T-helper 1 cell (primary cell): ENCODE data around the gene KRTAP13-2.
A peak's percentile ranks its signal among the peaks of the same experiment; 100 is the strongest.

Experiments
- DNase-seq, 5 donors: peaks; one replicate each; pipeline ENCODE4 v3.0.0-alpha.2; 2012 to 2020
- total RNA-seq, 4 donors: gene quantifications; one replicate each; lab custom pipeline; 2026; lab: John Stamatoyannopoulos, UW

KRTAP13-2 gene
- 0 reads per million in 4 donors for total RNA-seq

DNA sequence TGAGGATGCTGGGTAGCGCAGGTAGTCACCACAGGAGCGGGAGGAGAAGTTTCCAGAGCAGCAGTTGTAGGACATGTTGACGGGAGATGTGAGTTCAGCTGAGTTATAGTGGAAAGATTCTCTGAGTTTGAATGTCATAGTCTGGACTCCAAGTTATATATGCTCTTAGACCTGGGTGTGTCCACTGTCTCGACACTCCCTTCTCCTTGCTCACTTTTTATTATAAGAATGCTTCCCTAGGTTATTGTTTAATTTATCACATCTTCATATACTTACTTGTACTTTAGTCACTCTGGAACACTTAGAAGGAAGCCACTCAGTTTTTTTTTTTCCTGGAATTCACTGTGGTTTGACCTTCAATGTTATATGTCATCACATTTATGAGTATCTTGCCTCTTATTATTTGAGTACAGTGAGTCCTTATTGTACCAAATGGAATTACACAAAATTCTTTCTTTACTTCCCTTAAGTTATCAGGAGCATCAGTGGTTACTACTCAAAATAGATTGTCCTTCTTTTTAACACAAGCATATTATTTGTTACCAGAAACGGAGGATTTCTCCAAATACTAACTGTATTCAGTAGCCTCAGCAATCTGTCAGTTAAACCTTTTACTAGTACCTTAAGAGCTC is at the start of gene KRTAP13-2:
Gene KRTAP13-2, minus strand, starts transcription at position 133 of the 632 bp plus-strand sequence. Its CDS starts 58 bp downstream, at position 75.
- no peak for DNase-seq

GRCh38 chr21:30415993-30416392 is 43.9 kb upstream of the KRTAP13-2 start:
- DNase-seq = no peak

DNA sequence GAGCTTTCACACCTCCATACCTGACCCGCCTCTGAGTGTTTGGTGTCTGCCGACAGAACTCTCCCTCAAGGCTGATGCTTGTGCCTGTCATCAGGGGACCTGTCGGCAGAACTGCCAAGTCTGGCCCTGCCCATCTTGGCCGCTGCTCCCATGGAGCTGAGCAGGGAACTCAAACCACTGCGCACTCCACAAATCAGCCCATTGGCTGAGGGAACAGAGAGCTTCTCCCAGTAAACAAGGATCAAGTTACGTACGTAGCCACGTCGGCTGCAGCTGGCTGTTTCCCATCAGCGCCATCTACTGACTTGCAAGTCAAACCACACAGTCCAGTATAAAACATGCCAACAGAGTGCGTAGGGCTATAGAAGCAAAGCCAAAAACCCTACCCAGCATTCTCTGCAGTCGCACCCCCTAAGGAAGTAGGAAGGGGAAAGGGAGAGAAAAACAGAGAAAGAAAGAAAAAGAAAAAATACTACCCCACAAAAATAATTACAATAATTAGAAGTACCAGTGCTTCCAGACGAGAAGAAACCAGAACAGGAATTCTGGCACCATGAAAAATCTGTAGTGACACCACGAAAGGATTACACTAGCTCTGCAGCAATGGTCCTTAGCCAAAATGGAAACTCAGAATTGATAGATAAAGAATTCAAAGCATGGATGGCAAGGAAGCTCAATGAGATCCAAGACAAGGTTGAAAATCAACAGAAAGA is 36.9 kb upstream of the KRTAP13-2 start:
- DNase-seq = peak in 1 of 5 donors; percentile 25

GRCh38 chr21:30395731-30396130 is 23.7 kb upstream of the KRTAP13-2 start, which contains the start of gene KRTAP13-1:
Gene KRTAP13-1 (plus strand): TSS chr21:30396031. CDS start chr21:30396087, 56 bp downstream.
- DNase-seq = no peak

GRCh38 chr21:30391492-30392025 is 19.5 kb upstream of the KRTAP13-2 start:
- DNase-seq = no peak

- no peak for DNase-seq
Observed at GRCh38 chr21:30382201-30382600, 10.1 kb upstream of the KRTAP13-2 start.

- no peak for DNase-seq
Observed at GRCh38 chr21:30355906-30356305, 16.2 kb downstream of the KRTAP13-2 start.

DNA sequence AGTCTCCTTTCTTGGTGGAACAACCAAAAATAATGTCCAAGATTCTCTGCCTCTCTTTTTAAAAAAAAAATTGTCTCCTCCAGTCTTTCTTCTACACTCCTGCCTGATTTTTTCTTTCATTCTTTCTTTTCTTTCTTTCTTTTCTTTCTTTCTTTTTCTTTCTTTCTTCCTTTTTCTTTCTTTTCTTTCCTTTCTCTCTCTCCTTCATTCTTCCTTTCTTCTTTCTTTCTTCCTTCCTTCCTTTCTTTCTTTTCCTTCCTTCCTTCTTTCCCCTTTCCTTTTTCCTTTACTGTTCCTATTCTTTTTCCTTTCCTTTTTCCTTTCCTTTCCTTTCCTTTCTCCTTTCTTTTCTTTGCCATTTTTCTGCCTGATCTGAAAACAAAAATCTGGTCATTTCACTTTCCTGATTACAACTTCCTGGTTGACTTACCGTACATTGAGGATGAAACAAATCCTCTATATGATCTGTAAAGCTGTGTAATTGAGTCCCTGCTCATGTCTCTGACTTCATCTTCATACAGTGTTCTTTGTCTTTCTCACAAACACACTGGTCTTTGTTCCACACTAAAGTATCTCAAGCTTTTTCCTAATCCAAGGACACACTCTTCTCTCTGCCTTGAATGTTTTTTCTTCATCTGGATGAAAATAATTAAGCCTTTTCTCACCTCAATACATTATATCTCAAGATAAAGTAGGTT is 17.6 kb downstream of the KRTAP13-2 start:
- no peak for DNase-seq

GRCh38 chr21:30351534-30351933 is 20.5 kb downstream of the KRTAP13-2 start:
- no peak for DNase-seq

GRCh38 chr21:30349572-30349971 is 22.5 kb downstream of the KRTAP13-2 start:
- no peak for DNase-seq

DNA sequence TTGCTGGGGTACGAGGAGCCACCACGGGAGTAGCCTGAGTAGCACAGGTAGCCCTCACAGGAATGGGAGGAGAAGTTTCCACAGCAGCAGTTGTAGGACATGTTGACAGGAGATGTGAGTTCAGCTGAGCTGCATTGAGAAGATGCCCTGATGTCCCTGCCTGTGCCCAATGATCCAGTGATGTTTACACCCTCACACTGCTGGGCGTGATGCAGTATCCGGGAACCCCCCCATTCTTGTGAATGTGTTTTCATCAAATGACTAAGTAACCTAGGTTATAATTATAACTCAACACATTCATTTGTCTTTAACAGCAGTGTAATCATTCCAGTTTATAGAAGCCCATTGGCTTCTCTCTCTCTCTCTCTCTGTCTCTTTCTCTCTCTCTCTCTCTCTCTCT is 23.6 kb downstream of the KRTAP13-2 start, which contains the start of gene KRTAP23-1:
Gene KRTAP23-1, minus strand, starts transcription at position 101 of the 400 bp plus-strand sequence. Its CDS starts 0 bp downstream, at position 101.
- no peak for DNase-seq

GRCh38 chr21:30345014-30345413 is 27.1 kb downstream of the KRTAP13-2 start:
- no peak for DNase-seq

DNA sequence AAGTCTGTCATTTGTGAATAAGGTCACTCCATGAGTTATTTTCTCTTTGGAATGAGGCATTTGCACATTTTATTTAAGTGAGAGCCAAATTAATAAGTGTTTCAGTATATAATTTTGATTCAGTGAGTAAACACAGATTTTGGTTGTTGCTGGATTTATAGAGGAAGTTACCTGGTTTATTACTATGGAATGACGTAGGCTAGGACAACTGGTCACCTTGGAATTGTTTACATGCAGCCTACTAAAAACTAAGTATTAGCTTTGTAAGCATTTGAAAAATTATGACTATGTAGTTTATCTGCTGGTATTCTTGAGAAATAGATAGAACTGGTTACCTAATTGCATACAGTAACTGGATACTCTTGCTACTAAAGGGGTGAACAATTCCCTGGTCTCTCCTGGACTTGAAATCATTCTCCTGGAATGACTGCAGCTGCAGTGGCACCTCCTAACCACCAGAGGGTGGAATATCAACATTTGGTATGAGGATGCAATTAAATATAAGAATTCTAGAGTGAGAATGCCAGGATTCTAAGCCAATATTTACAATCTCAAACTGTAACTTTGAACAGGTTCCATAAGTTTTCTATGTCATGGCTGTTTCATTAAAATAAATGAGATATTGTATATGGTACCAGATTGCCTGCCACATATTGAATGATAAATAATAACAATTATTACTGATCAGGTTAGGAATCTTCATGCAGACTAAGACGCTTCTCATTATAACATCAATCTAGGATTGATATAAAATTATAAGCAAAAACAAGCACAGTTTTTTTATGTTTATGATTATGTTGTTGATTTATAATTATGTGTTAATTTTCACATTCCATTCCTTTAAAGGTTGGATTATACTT is 31.1 kb downstream of the KRTAP13-2 start:
- peak in 1 of 5 donors; percentile 14 for DNase-seq

GRCh38 chr21:30338717-30339116 is 33.4 kb downstream of the KRTAP13-2 start:
- DNase-seq = no peak

DNA sequence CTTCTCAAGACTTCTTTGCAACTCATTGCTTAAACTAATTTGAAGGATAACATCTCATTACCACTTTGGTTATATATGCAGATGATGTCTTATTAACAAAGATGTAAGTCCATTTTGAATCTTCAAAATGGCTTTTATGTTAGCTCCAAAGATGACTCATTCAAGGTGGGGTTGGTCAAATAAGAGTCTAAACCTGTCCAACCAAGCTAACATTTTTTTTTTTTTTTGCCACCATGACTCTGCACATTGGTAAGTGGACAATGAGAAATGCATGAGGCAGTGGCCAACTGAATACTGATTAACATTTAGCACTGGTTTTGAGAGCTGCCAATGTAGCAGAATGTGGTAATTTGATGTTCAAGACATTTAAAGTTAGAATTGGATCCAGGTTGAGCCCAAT is 34.3 kb downstream of the KRTAP13-2 start:
- no peak for DNase-seq

DNA sequence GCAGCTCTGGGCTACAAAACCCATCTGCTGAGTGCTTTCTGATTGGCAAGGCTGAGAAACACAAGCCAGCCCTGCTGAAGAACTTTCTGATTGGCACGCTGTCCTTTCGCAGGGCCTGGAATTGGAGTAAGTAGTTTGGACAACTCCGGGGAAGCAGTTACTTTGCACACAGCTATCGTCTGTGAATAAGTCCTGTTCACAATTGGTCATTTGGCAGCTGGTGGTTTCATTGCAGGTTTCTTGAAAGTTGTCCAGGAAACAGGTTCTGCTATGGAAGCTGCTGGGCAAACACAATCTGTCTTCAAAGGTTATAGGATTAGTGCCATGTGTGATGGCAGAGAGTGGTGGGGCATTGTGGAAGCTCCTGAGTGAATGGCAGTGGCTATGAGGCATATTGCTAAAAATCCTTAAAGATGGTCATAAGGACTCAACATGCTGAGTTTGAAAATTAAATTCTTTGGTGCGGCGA is 34.8 kb downstream of the KRTAP13-2 start, which contains the start of gene KRTAP27-1:
Gene KRTAP27-1, minus strand, starts transcription at position 419 of the 469 bp plus-strand sequence. Its CDS starts 26 bp downstream, at position 393.
- no peak for DNase-seq

DNA sequence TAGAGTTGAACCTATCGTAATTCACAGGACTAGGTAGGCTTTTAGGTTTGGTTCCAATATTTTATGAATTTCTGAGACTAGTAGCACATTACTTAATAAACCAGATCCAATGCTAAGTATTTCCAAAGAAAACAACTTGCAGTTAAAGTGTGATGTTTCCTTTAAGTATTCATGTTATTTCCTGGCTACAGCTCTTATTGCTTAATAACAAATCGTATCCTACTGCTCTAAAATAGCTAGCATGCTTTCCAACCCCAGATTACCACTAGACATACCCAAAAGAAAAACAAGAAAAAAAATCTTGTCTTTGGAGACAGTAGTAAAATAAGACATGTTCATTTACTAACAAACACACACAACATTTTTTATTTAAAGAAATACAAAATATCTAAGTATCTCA is 35.5 kb downstream of the KRTAP13-2 start:
- DNase-seq = no peak

DNA sequence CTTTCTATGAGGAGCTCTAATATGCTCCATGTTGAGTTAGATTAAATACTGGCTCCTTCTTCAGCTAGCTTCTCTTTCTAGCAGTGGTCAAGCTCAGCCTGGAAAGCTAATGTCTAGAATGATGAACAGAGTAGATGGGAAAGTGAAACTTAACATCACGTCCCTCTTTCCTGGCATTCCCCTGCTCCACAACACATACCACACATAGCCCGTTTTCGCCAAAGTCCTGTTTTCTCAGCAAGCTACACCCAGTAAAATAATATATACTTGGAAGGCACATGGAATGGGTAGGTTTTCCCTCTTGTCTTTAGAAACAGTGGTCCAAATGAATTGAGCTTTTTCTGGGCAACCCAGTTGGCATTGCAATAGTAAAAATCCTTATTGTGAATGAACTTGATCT is 38.3 kb downstream of the KRTAP13-2 start:
- no peak for DNase-seq

- DNase-seq = no peak
Observed at GRCh38 chr21:30332681-30333080, 39.4 kb downstream of the KRTAP13-2 start.

DNA sequence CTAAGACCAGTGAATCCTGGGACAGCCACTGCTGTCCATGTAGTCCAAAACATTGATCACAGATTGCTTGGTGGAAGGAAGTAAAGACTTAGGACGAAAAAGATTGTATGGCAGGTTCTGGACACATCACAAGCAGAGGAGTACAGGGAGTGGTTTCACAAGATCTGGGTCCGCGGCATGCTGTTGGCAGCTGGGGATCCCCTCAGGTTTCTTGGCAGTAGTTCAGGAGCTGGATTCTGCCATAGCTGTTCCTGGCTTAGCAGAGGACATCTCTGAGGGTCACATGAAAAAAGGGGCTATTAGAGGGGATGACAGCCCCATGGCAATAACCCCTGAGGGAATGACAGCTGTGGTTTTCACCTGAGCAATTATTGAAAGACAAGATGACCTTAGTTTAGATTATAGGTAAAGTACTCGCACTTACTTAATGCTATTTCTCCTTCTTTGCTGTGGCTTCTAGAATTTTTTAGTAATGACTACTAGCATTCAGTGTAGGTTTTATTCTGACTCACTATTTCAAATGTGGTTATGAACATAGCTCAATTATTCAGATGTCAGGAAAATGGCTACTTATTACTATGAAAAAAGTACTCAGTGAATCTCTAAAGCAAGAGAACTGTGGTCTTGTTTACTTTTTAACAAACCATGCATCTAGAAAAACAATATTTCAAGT is 42.7 kb downstream of the KRTAP13-2 start:
- no peak for DNase-seq

- no peak for DNase-seq
Observed at GRCh38 chr21:30326390-30326789, 45.7 kb downstream of the KRTAP13-2 start.
